A673 (cell line): ENCODE measurements around the gene DDI1. TPM values are rescaled to one million over a fixed set of nuclear protein-coding genes. Genes with fewer than 3 reads are reported as not detected.

Experiments used
- BruUV-seq: library from RNA; stranded (reverse); fragments of 400-500 nt; replicated peaks from 2 replicates; lab custom pipeline; 2021; lab: Mats Ljungman, UMichigan
- CTCF ChIA-PET: fragments of 300-600 bp; sonication (Branson Sonifier 250); formaldehyde crosslinking; loops from one replicate; lab custom pipeline; 2022; ENCODE audit warnings: antibody characterized with exemption; lab: Charles Lee
- POLR2A ChIA-PET: fragments of 300-600 bp; sonication (Branson Sonifier 250); formaldehyde crosslinking; loops from one replicate; lab custom pipeline; 2022; ENCODE audit warnings: antibody characterized with exemption; ENCODE audit not compliant: low non-redundant PET; lab: Charles Lee
- DNase-seq: peaks from one replicate; pipeline ENCODE4 v3.0.0-alpha.2; 2015; ENCODE audit warnings: low spot score
- H3K27ac ChIP-seq: fragments of 200-600 bp; sonication (generic); 2 replicates; pipeline ENCODE4 v1.5.1; 2016; ENCODE audit warnings: mixed run types, low read depth, mild to moderate bottlenecking, mixed read lengths, antibody characterized with exemption, low read length; ENCODE audit not compliant: poor library complexity, severe bottlenecking
- H3K27me3 ChIP-seq: fragments of 200-600 bp; sonication (generic); replicated peaks from 2 replicates; pipeline ENCODE4 v1.6.1; 2017; ENCODE audit warnings: mixed run types, low read depth, mild to moderate bottlenecking, mixed read lengths, antibody characterized with exemption, low read length; ENCODE audit not compliant: insufficient read depth, poor library complexity
- H3K36me3 ChIP-seq: fragments of 200-600 bp; sonication (generic); 2 replicates; pipeline ENCODE4 v1.6.1; 2016; ENCODE audit warnings: mixed run types, mild to moderate bottlenecking, mixed read lengths, antibody characterized with exemption, low read length; ENCODE audit not compliant: insufficient read depth, poor library complexity, severe bottlenecking
- H3K4me1 ChIP-seq: fragments of 200-600 bp; sonication (generic); 2 replicates; pipeline ENCODE4 v1.6.1; 2017; ENCODE audit warnings: mixed run types, mild to moderate bottlenecking, mixed read lengths, antibody characterized with exemption, low read length; ENCODE audit not compliant: insufficient read depth, poor library complexity, severe bottlenecking
- H3K4me3 ChIP-seq: fragments of 200-600 bp; sonication (generic); 2 replicates; pipeline ENCODE4 v1.5.1; 2016; ENCODE audit warnings: low read depth, mixed run types, mild to moderate bottlenecking, mixed read lengths, low read length; ENCODE audit not compliant: poor library complexity, severe bottlenecking
- H3K9me3 ChIP-seq: fragments of 200-600 bp; sonication (generic); 2 replicates; pipeline ENCODE4 v1.6.1; 2016; ENCODE audit warnings: mixed run types, low read depth, mild to moderate bottlenecking, mixed read lengths, antibody characterized with exemption, low read length; ENCODE audit not compliant: poor library complexity, severe bottlenecking
- CTCF ChIP-seq: fragments of 300-800, 200-600 bp; sonication (generic); conservative IDR thresholded peaks from 2 replicates; pipeline ENCODE4 v1.5.1; 2017; ENCODE audit warnings: low read depth, mild to moderate bottlenecking, antibody characterized with exemption, low read length, moderate library complexity, mixed read lengths
- EZH2 ChIP-seq: fragments of 200-600 bp; sonication (generic); IDR thresholded peaks from 2 replicates; pipeline ENCODE4 v1.6.1; 2017; ENCODE audit warnings: borderline replicate concordance, low read depth, mild to moderate bottlenecking, mixed read lengths, antibody characterized with exemption, low read length; ENCODE audit not compliant: poor library complexity, severe bottlenecking
- intact Hi-C: fragments of 100-400 bp; cut with micrococcal nuclease; formaldehyde crosslinking; loops from one replicate; pipeline ENCODE4 v1.10.0; 2022; ENCODE audit not compliant: unreplicated experiment
- total RNA-seq: library from RNA; stranded (reverse); gene quantifications from 2 replicates; pipeline ENCODE4 v1.2.3, GENCODE V29; 2021

The DDI1 gene
- total RNA-seq, 1 experiment from 2014 or later = not detected

- Histone ChIP-seq H3K9me3 (no peaks in the 10 kb centered on the region), H3K4me1 (no peaks in the 10 kb centered on the region), H3K27ac (no peak overlapping the region), H3K36me3 (no peaks in the 10 kb centered on the region), H3K27me3 (no peaks in the 10 kb centered on the region), H3K4me3 (no peak overlapping the region)
- CTCF ChIA-PET = no interaction called here
- DNase-seq = no peak
- intact Hi-C loops = no loop called here
- TF ChIP-seq CTCF (no peak), EZH2 (no peak)
- no TSS peak for BruUV-seq
- POLR2A ChIA-PET = no interaction called here
These were observed 19.2 kb downstream of the DDI1 start for GRCh38 chr11:104055596-104055995.

GRCh38 chr11:104057908-104058307, 21.5 kb downstream of the DDI1 start:
- BruUV-seq = no TSS peak
- CTCF ChIA-PET = no interaction called here
- POLR2A ChIA-PET = no interaction called here
- DNase-seq = no peak
- TF ChIP-seq CTCF (no peak), EZH2 (no peak)
- no peak overlapping the region for H3K27ac ChIP-seq
- intact Hi-C loops = no loop called here
- no peaks in the 10 kb centered on the region for H3K36me3 ChIP-seq
- H3K4me3 ChIP-seq = no peak overlapping the region
- H3K9me3 ChIP-seq = no peaks in the 10 kb centered on the region
- no peaks in the 10 kb centered on the region for H3K4me1 ChIP-seq
- no peaks in the 10 kb centered on the region for H3K27me3 ChIP-seq

- Histone ChIP-seq H3K27me3 (no peaks in the 10 kb centered on the region), H3K4me3 (no peak overlapping the region), H3K36me3 (no peaks in the 10 kb centered on the region), H3K27ac (no peak overlapping the region), H3K9me3 (no peaks in the 10 kb centered on the region), H3K4me1 (no peaks in the 10 kb centered on the region)
- BruUV-seq = no TSS peak
- ChIA-PET POLR2A (no interaction called here), CTCF (no interaction called here)
- intact Hi-C loops = no loop called here
- TF ChIP-seq EZH2 = no peak
- no peak for TF ChIP-seq CTCF
- DNase-seq = no peak
These were observed 22.2 kb downstream of the DDI1 start for GRCh38 chr11:104058680-104059079.
